Adrenal gland (tissue), 12 donors: ENCODE measurements around the gene ZKSCAN1. TPM values are rescaled to one million over a fixed set of nuclear protein-coding genes. Genes with fewer than 3 reads are reported as not detected.

ENCODE experiments used
- DNase-seq, 7 donors: peaks; one replicate each; pipeline ENCODE4 v3.0.0-alpha.2; 2019 to 2020
- H3K27ac ChIP-seq, 5 donors: fragments of 200-600 bp; sonication (generic) in 4 of 5; 1 replicate in 3 of 5; 2 replicates in 2 of 5; pipeline versions ENCODE4 v1.5.1 to v1.8.0; 2016 to 2020; ENCODE audit warnings: mild to moderate bottlenecking in 1 of 5
- H3K27me3 ChIP-seq: fragments of 200-600 bp; 2 replicates; pipeline ENCODE4 v1.8.0; 2021
- H3K36me3 ChIP-seq, 2 donors: fragments of 200-600 bp; replicated peaks in 1 of 2; 1 replicate in 1 of 2; 2 replicates in 1 of 2; pipeline versions ENCODE4 v1.5.1 to v1.8.0; 2018 to 2022
- H3K4me1 ChIP-seq, 2 donors: fragments of 200-600 bp; replicated peaks in 1 of 2; 1 replicate in 1 of 2; 2 replicates in 1 of 2; pipeline versions ENCODE4 v1.5.1 to v1.8.0; 2018 to 2021
- H3K4me3 ChIP-seq, 4 donors: fragments of 200-600 bp; sonication (generic) in 3 of 4; one replicate each; pipeline ENCODE4 v1.5.1; 2016 to 2018
- H3K9me3 ChIP-seq, 3 donors: fragments of 200-600 bp; sonication (generic) in 1 of 3; replicated peaks in 1 of 3; 1 replicate in 2 of 3; 2 replicates in 1 of 3; pipeline versions ENCODE4 v1.5.1 to v1.8.0; 2016 to 2021
- POLR2A ChIP-seq, 2 donors: fragments of 450-650 bp; IDR thresholded peaks; one replicate each; pipeline ENCODE4 v1.6.1; 2017; ENCODE audit warnings: antibody characterized with exemption in 2 of 2, mild to moderate bottlenecking in 2 of 2, moderate library complexity in 1 of 2
- whole genome bisulfite sequencing, 4 donors: extraction: QIAGEN DNeasy Blood & Tissue Kit in 2 of 4; methylation state at CpG; one replicate each; pipeline versions ENCODE4 v1.1.5 to v1.1.7; 2013 to 2017; 5-methylcytosine and 5-hydroxymethylcytosine counted together
- intact Hi-C, 2 donors: fragments of 100-400 bp; cut with DNase I; formaldehyde crosslinking; loops; one replicate each; pipeline versions ENCODE4 v1.14.1 to v1.15.0; 2022 to 2023
- polyA plus RNA-seq, 3 donors: library from polyadenylated mRNA; stranded (reverse); fragments of 200-250 nt in 2 of 3; fragments of 350-450 nt in 1 of 3; fragmentation: Illumina TruSeq in 1 of 3; extraction: RNeasy Lipid Tissue Mini Kit (QIAGEN cat#74804) in 1 of 3; gene quantifications; one replicate each; pipeline ENCODE4 v1.2.3, GENCODE V29; 2013 to 2014
- total RNA-seq, 9 donors: library from RNA; depleted of rRNA in 4 of 9; stranded (reverse); fragments of >200 nt in 4 of 9; fragments of 120-200 nt in 1 of 9; fragmentation: NEBNext Ultra II Directional in 1 of 9; extraction: Animal tissue kit (Norgen Biotek cat#: 25700) in 1 of 9; gene quantifications; one replicate each; pipeline versions ENCODE4 v1.1.0 to v1.2.4, GENCODE V29; 2013 to 2023
- TF ChIP-seq, protein P1 (sequence below), 6 experiments: fragments of 450-650 bp in 4 of 6; fragments of 200-600 bp in 2 of 6; sonication (generic) in 1 of 6; IDR thresholded peaks; 1 replicate in 5 of 6; 2 replicates in 1 of 6; pipeline versions ENCODE4 v1.5.1 to v1.8.0; 2016 to 2021; ENCODE audit warnings: antibody characterized with exemption in 6 of 6, mild to moderate bottlenecking in 2 of 6, moderate library complexity in 1 of 6
- donor health status: healthy with polysubstance abuse.
- donor health status: Bipolar disorder and iron deficiency.
- donor health status: DM: yes; HTN: yes; CAD: no.
- donor health status: DM: no; HTN: no; CAD: no.
- donor health status: DM: no; HTN: no; CAD: no.
- donor health status: DM: yes; HTN: yes; CAD: no.

The ZKSCAN1 gene
- total and polyA plus RNA-seq, 12 donors = 20.3 to 134 (median 48.9) TPM

DNA sequence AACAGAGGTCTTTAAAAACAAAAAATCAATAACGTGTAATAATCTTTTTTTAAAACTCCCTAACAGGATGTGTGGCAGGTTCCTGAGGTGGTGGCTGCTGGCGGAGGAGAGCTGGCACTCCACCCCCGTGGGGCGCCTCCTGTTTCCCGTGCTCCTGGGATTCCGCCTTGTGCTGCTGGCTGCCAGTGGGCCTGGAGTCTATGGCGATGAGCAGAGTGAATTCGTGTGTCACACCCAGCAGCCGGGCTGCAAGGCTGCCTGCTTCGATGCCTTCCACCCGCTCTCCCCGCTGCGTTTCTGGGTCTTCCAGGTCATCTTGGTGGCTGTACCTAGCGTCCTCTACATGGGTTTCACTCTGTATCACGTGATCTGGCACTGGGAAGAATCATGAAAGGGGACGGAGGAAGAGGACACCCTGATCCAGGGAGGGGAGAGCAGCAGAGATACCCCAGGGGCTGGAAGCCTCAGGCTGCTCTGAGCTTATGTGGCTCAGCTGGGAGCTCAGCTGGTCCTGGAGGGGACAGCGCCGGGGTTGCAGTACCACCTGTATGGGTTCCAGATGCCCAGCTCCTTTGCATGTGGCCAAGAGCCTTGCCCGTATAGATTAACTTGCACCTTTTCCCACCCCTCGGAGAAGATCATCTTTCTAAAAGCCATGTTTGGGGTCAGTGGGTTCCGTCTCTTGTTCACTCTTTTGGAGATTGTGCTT is 22.9 kb upstream of the ZKSCAN1 start:
- Histone ChIP-seq H3K27me3 (no peaks in the 10 kb centered on the region), H3K4me1 (peaks cover 4 to 9% of the 10 kb centered on the region in 2 donors), H3K9me3 (no peaks in the 10 kb centered on the region), H3K27ac (no peak overlapping the region), H3K4me3 (no peak overlapping the region), H3K36me3 (no peaks in the 10 kb centered on the region)
- TF ChIP-seq POLR2A (IDR thresholded peaks at IDR 0.05) = no peak
- TF ChIP-seq, protein P1, sequence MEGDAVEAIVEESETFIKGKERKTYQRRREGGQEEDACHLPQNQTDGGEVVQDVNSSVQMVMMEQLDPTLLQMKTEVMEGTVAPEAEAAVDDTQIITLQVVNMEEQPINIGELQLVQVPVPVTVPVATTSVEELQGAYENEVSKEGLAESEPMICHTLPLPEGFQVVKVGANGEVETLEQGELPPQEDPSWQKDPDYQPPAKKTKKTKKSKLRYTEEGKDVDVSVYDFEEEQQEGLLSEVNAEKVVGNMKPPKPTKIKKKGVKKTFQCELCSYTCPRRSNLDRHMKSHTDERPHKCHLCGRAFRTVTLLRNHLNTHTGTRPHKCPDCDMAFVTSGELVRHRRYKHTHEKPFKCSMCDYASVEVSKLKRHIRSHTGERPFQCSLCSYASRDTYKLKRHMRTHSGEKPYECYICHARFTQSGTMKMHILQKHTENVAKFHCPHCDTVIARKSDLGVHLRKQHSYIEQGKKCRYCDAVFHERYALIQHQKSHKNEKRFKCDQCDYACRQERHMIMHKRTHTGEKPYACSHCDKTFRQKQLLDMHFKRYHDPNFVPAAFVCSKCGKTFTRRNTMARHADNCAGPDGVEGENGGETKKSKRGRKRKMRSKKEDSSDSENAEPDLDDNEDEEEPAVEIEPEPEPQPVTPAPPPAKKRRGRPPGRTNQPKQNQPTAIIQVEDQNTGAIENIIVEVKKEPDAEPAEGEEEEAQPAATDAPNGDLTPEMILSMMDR (IDR thresholded peaks at IDR 0.05) = no peak
- WGBS, 4 donors = 71 to 84% (median 75%) methylated on average over 18 to 21 of the region's 21 CpGs
- intact Hi-C loops = loop anchor here in 1 of 2 donors (10.0 kb wide), 1 partner anchor 62 kb away; no protein-coding TSS in a partner anchor
- DNase-seq = no peak

DNA sequence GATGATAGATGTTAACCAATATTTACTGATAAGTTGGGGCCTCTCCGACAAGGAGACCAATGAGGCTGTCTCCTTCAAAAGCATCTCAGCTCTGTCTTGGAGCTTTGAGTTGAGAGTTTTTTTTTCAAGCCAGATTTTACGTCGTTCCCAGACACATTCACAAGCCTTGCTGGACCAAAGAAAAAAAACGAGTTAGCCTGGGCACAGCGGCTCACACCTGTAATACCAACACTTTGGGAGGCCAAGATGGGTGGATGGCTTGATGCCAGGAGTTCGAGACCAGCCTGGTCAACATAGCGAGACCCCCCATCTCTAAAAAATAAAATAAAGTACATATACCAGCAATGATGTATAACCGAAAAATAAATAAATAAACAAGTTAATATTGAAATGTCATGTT is 20.6 kb upstream of the ZKSCAN1 start:
- Histone ChIP-seq H3K36me3 (no peaks in the 10 kb centered on the region), H3K27me3 (no peaks in the 10 kb centered on the region), H3K4me1 (peaks cover 4 to 9% of the 10 kb centered on the region in 2 donors), H3K27ac (no peak overlapping the region), H3K4me3 (no peak overlapping the region), H3K9me3 (no peaks in the 10 kb centered on the region)
- WGBS, 4 donors = 68 to 76% (median 73%) methylated on average over 8 of the region's 8 CpGs
- TF ChIP-seq, protein P1 (IDR thresholded peaks at IDR 0.05) = no peak
- TF ChIP-seq POLR2A (IDR thresholded peaks at IDR 0.05) = no peak
- no peak for DNase-seq
- intact Hi-C loops = loop anchor here (5.0 to 10.0 kb wide), 2 partner anchors 57 to 60 kb away; no protein-coding TSS in a partner anchor

DNA sequence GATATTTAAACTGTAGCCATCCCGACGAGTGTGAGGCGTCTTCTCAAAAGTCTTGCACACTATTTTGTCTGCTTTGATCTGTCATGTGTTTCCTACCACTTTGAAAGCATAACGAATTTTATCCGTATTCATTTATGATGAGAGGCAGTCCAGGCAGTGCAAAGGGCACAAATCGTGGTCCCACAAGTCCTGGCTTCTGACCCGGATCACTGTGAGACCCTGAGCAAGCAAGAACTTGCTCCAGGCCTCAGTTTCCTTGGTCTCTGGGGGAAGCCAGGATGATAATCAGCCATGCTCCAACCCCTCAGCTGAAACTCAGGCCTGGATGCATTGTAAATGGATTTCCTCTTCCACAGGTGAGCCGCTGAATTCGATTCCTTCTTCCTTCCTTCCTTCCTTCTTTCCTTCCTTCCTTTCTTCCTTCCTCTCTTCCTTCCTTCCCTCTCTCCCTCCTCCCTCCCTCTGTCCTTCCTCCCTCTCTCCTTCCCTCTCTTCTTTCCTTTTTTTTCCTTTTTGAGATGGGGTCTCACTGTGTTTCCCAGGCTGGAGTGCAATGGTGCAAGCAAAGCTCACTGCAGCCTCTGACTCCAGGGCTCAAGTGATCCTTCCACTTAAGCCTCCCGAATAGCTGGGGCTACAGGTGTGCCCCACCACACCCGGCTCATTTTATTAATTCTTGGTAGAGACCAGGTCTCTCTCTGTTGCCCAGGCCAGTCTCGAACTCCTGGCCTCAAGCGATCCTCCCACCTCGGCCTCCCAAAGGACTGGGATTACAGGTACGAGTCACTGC is 18.4 kb upstream of the ZKSCAN1 start:
- no peak for TF ChIP-seq POLR2A (IDR thresholded peaks at IDR 0.05)
- TF ChIP-seq, protein P1 (IDR thresholded peaks at IDR 0.05) = no peak
- WGBS, 4 donors = 70 to 75% (median 72%) methylated on average over 15 of the region's 15 CpGs
- DNase-seq = no peak

DNA sequence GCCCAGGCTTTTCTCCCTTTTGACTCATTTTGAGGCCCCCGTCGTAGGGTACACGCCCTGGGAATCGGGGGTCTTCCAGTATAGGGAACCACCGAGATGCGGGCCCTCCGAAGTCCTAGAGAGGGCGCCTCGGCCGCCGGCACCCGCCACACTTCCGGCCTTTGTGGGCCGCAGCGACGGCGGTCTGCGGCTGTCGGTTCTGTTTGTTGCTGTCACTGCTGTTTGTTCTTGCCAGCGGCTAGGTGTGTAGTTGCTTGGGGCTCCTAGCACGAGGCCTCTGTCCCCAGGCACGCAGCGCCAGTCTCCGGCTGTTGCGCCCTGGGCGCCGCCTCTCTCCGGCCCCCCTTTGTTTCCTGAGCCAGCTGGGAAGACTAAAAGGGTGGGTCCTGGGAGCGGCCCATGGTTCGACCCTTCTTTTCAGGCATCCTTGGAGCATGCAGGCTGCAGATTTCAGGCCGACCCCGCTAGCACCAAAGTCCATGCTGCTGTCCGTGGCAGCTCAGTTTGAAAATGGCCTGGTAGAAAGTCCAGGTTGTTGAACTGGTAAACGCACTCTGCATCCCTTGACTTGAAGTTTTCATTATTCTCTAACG is 17.8 kb upstream of the ZKSCAN1 start:
- DNase-seq = peak in 3 of 7 donors; percentile 34 to 63 (median 47)
- no peaks in the 10 kb centered on the region for H3K36me3 ChIP-seq
- H3K4me1 ChIP-seq = peaks cover 0 to 4% of the 10 kb centered on the region in 2 donors
- intact Hi-C loops = loop anchor here (5.0 to 10.0 kb wide), 2 partner anchors 55 to 57 kb away; no protein-coding TSS in a partner anchor
- H3K9me3 ChIP-seq = no peaks in the 10 kb centered on the region
- 7 to 49% (median 18%) methylated on average over 4 to 35 of the region's 35 CpGs for WGBS, 4 donors
- H3K27ac ChIP-seq = peak overlapping the region in 4 of 5 donors; percentile 26 to 74 (median 52)
- peak in 1 of 2 donors; percentile 21 for TF ChIP-seq POLR2A (IDR thresholded peaks at IDR 0.05)
- TF ChIP-seq, protein P1 (IDR thresholded peaks at IDR 0.05) = peak in 5 of 6 experiments; percentile 19 to 52 (median 27)
- H3K4me3 ChIP-seq = peak overlapping the region in 1 of 4 donors; percentile 38
- H3K27me3 ChIP-seq = no peaks in the 10 kb centered on the region

More for the DNA sequence above, 18.4 kb upstream of the ZKSCAN1 start:
- Histone ChIP-seq H3K4me1 (peaks cover 0 to 4% of the 10 kb centered on the region in 2 donors), H3K36me3 (no peaks in the 10 kb centered on the region), H3K27ac (peak overlapping the region in 4 of 5 donors; percentile 26 to 74 (median 52)), H3K4me3 (peak overlapping the region in 1 of 4 donors; percentile 38), H3K9me3 (no peaks in the 10 kb centered on the region), H3K27me3 (no peaks in the 10 kb centered on the region)
- intact Hi-C loops = loop anchor here (5.0 to 10.0 kb wide), 2 partner anchors 55 to 58 kb away; no protein-coding TSS in a partner anchor
